Activated CD8-positive, alpha-beta T cell treated with anti-CD3 and anti-CD28 coated beads, Interleukin-2, amount 10 ng/mL, durations not matched to agents 7 days and 5 days (primary cell): ENCODE results near the gene RNH1. TPM values are rescaled to one million over a fixed set of nuclear protein-coding genes. Genes with fewer than 3 reads are reported as not detected.

Experiments used
- ATAC-seq: fragments of 150-1000 bp; cut with Tn5 transposase; one replicate; pipeline ENCODE4 v1.10.0; 2021; ENCODE audit warnings: moderate library complexity
- CTCF ChIA-PET: fragments of 350-600 bp; sonication (Branson Sonifier 250); formaldehyde crosslinking; loops from one replicate; lab custom pipeline; 2021; ENCODE audit warnings: antibody characterized with exemption; lab: Charles Lee
- POLR2A ChIA-PET: fragments of 350-600 bp; sonication (Branson Sonifier 250); formaldehyde crosslinking; loops from one replicate; lab custom pipeline; 2021; ENCODE audit warnings: antibody characterized with exemption; lab: Charles Lee
- DNase-seq: peaks from one replicate; pipeline ENCODE4 v3.0.0-alpha.2; 2020
- H3K27ac Mint-ChIP-seq: one replicate; pipeline ENCODE4 v1.8.0; 2021; ENCODE audit warnings: mild to moderate bottlenecking, mixed read lengths
- H3K27me3 Mint-ChIP-seq: one replicate; pipeline ENCODE4 v1.8.0; 2021; ENCODE audit warnings: low read depth, mixed read lengths
- H3K36me3 Mint-ChIP-seq: one replicate; pipeline ENCODE4 v1.8.0; 2021; ENCODE audit warnings: low read depth, mixed read lengths
- H3K4me1 Mint-ChIP-seq: one replicate; pipeline ENCODE4 v1.8.0; 2021; ENCODE audit warnings: low read depth, mixed read lengths
- H3K4me3 Mint-ChIP-seq: one replicate; pipeline ENCODE4 v1.8.0; 2021; ENCODE audit warnings: mild to moderate bottlenecking, mixed read lengths
- H3K9me3 Mint-ChIP-seq: one replicate; pipeline ENCODE4 v1.8.0; 2022; ENCODE audit warnings: mixed read lengths; ENCODE audit not compliant: insufficient read depth
- total RNA-seq, 2 experiments: library from RNA; stranded (reverse); gene quantifications; one replicate each; pipeline ENCODE4 v1.2.3, GENCODE V29; 2021

The RNH1 gene
- total RNA-seq, 2 experiments from 2014 or later: 104 to 105 TPM

DNA sequence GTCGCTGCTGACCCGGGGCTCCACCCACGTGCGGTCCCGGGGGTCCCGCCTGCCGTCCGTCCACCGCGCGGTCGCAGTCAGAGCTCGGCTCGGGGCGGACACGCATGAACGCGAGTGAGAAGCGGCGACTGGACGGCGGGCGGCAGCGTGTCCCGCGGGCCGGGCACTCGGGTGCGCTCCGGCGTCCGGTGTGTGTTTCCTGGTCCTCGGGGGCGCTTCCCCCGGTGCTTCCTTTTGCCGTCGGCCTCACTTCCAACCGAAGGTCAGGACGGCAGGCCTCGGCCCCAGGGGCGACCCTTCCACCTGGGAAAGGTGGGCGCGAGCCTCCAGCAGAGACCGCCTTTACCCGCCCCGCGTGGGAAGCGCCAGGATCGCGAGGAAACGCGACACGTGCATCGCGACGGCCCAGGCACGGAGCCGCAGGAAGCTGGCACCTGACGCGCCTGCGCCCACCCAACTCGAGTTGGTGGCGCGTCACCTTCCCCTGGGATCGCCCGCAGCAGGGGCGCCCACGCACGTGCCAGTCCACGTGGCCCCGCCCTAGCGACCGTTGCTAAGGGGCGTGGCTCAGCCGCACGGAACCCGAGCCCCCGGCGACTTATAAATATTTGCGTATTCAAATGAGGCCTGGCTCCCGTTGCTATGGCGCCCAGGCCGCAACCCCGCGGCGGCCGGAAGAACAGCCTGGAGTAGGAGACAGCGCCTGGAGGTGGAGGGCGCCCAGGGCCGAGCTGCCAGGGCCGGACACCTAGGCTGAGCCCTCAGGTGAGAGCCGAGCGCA is 30.0 kb upstream of the RNH1 start, which contains the start of gene LRRC56:
TSS of gene LRRC56 (plus strand) at position 687 of the 781 bp plus-strand sequence. CDS start 3,158 bp downstream, outside the sequence.
- ATAC-seq (peak; percentile 40), DNase-seq (peak; percentile 91)
- H3K27ac Mint-ChIP-seq: peak within 1 kb of the TSS; percentile 93
- H3K36me3 Mint-ChIP-seq: peaks cover 2% of the 10 kb centered on the region
- no peaks in the 10 kb centered on the region for H3K27me3 Mint-ChIP-seq
- ChIA-PET CTCF (interaction anchor here (1.0 to 1.9 kb wide), 4 partner anchors 17 to 189 kb away, joined by 5 to 15 read pairs (median 9); no protein-coding TSS in a partner anchor), POLR2A (interaction anchor here (1.0 to 1.6 kb wide), 4 partner anchors 32 to 250 kb away, joined by 3 to 5 read pairs (median 4); no protein-coding TSS in a partner anchor)
- H3K4me1 Mint-ChIP-seq: peaks cover 26% of the 10 kb centered on the region
- H3K4me3 Mint-ChIP-seq: peak within 1 kb of the TSS; percentile 88
- H3K9me3 Mint-ChIP-seq: no peaks in the 10 kb centered on the region

GRCh38 chr11:535519-536454 is 28.7 kb upstream of the RNH1 start, which contains the start of gene HRAS:
Gene HRAS (minus strand): TSS chr11:535576.
- H3K27me3 Mint-ChIP-seq: no peaks in the 10 kb centered on the region
- H3K9me3 Mint-ChIP-seq: no peaks in the 10 kb centered on the region
- H3K27ac Mint-ChIP-seq: peak within 1 kb of the TSS; percentile 93
- DNase-seq: peak; percentile 96
- H3K36me3 Mint-ChIP-seq: peaks cover 2% of the 10 kb centered on the region
- POLR2A ChIA-PET: interaction anchor here (0.6 to 1.9 kb wide), 8 partner anchors 29 to 285 kb away, joined by 3 to 6 read pairs (median 4); partner anchors contain the start of genes PHRF1 and RNH1
- CTCF ChIA-PET: interaction anchor here (1.0 to 1.5 kb wide), 4 partner anchors 17 to 212 kb away, joined by 3 to 15 read pairs (median 8); partner anchors contain the start of gene TALDO1
- ATAC-seq: peak; percentile 88
- H3K4me3 Mint-ChIP-seq: peak within 1 kb of the TSS; percentile 88
- peaks cover 26% of the 10 kb centered on the region for H3K4me1 Mint-ChIP-seq

- Mint-ChIP-seq H3K27ac (no peak overlapping the region), H3K27me3 (no peaks in the 10 kb centered on the region), H3K4me1 (peaks cover 26% of the 10 kb centered on the region), H3K4me3 (no peak overlapping the region), H3K36me3 (peaks cover 2% of the 10 kb centered on the region), H3K9me3 (no peaks in the 10 kb centered on the region)
- DNase-seq: no peak
- CTCF ChIA-PET: no interaction called here
- POLR2A ChIA-PET: interaction anchor here (0.6 to 1.9 kb wide), 4 partner anchors 29 to 284 kb away, joined by 3 to 6 read pairs (median 4); partner anchors contain the start of genes PTDSS2 and RNH1
- no peak for ATAC-seq
Observed at GRCh38 chr11:535210-535518, 28.1 kb upstream of the RNH1 start.

DNA sequence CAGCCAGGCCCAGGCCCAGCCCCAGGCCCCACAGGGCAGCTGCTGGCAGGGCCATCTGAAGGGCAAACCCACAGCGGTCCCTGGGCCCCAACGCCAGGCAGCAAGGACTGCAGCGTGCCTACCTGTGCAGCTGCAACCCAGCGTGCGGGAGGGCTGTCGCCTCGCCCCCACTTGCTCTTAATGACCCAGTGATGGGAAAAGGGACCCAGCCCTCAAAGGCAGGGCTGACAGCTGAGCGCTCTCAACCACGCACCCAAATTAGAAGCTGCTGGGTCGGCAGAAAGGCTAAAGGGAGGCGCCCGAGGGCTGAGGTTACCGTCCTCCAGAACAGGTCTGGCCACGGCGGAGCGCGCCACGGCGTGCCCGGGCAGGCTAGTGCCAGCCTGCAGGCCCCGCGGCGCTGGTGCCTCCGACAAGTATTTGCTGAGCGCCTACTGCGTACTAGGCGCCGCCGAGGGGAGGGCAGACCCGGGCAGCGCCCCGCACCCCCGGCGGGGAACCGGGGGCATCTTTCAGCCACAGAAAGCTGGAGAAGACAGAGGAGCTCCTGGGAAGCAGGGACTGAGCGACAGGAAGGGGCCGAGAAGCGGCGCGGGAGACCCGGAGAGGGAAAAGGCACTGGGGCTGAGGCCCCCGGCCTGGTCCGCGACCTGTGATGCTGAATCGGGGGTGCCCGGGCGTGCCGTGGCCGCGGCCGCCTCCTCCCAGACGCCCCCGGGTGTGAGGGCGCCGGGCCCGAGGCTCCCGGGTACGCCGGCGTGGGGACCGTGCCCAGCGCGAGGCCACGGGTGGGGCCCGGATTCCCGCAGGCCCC is 27.6 kb upstream of the RNH1 start:
- POLR2A ChIA-PET: interaction anchor here (1.2 to 1.9 kb wide), 2 partner anchors 84 to 192 kb away, joined by 3 to 4 read pairs; partner anchors contain the start of gene PTDSS2

GRCh38 chr11:533586-534395 is 26.7 kb upstream of the RNH1 start:
- peaks cover 26% of the 10 kb centered on the region for H3K4me1 Mint-ChIP-seq
- H3K9me3 Mint-ChIP-seq: no peaks in the 10 kb centered on the region
- H3K27me3 Mint-ChIP-seq: no peaks in the 10 kb centered on the region
- DNase-seq (no peak), ATAC-seq (no peak)
- ChIA-PET POLR2A (interaction anchor here (1.2 kb wide), 1 partner anchor 83 kb away, joined by 3 read pairs; the partner anchor contains the start of gene PTDSS2), CTCF (interaction anchor here (1.9 kb wide), 1 partner anchor 15 kb away, joined by 7 read pairs; no protein-coding TSS in a partner anchor)
- peaks cover 2% of the 10 kb centered on the region for H3K36me3 Mint-ChIP-seq
- H3K4me3 Mint-ChIP-seq: peak overlapping the region; percentile 71
- H3K27ac Mint-ChIP-seq: no peak overlapping the region

More for the DNA sequence above, 27.6 kb upstream of the RNH1 start:
- CTCF ChIA-PET: interaction anchor here (1.9 kb wide), 1 partner anchor 16 kb away, joined by 7 read pairs; no protein-coding TSS in a partner anchor
- ATAC-seq: no peak
- DNase-seq: no peak
- H3K4me3 Mint-ChIP-seq: peak overlapping the region; percentile 71
- no peaks in the 10 kb centered on the region for H3K27me3 Mint-ChIP-seq
- peak overlapping the region; percentile 49 for H3K27ac Mint-ChIP-seq
- H3K36me3 Mint-ChIP-seq: peaks cover 2% of the 10 kb centered on the region
- H3K4me1 Mint-ChIP-seq: peaks cover 26% of the 10 kb centered on the region
- no peaks in the 10 kb centered on the region for H3K9me3 Mint-ChIP-seq

GRCh38 chr11:532986-533585 is 26.0 kb upstream of the RNH1 start:
- no peak for DNase-seq
- peaks cover 21% of the 10 kb centered on the region for H3K4me1 Mint-ChIP-seq
- CTCF ChIA-PET: interaction anchor here (1.9 kb wide), 1 partner anchor 14 kb away, joined by 7 read pairs; no protein-coding TSS in a partner anchor
- no peaks in the 10 kb centered on the region for H3K9me3 Mint-ChIP-seq
- POLR2A ChIA-PET: no interaction called here
- no peak for ATAC-seq
- no peak overlapping the region for H3K4me3 Mint-ChIP-seq
- H3K27me3 Mint-ChIP-seq: no peaks in the 10 kb centered on the region
- no peak overlapping the region for H3K27ac Mint-ChIP-seq
- H3K36me3 Mint-ChIP-seq: peaks cover 2% of the 10 kb centered on the region

DNA sequence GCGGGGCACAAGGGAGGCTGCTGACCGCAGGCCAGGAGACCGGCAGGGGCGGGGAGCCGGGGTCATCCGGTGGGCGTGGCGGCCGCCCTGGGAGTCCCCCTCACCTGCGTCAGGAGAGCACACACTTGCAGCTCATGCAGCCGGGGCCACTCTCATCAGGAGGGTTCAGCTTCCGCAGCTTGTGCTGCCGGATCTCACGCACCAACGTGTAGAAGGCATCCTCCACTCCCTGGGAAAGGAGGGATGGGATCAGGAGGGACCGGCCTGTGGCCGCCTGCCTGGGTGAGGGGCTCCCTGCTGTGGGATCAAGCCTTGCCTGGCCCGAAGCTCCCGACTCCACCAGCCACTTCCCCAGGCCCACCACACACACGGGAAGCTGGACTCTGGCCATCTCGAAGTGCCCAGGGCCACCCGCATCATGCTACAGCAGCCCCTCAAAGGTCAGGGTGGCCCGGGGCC is 25.5 kb upstream of the RNH1 start:
- Mint-ChIP-seq H3K9me3 (no peaks in the 10 kb centered on the region), H3K27me3 (no peaks in the 10 kb centered on the region), H3K4me1 (peaks cover 15% of the 10 kb centered on the region), H3K27ac (no peak overlapping the region), H3K36me3 (peaks cover 2% of the 10 kb centered on the region), H3K4me3 (no peak overlapping the region)
- no peak for ATAC-seq
- CTCF ChIA-PET: interaction anchor here (0.9 kb wide), 1 partner anchor 14 kb away, joined by 3 read pairs; no protein-coding TSS in a partner anchor
- no peak for DNase-seq
- POLR2A ChIA-PET: no interaction called here

DNA sequence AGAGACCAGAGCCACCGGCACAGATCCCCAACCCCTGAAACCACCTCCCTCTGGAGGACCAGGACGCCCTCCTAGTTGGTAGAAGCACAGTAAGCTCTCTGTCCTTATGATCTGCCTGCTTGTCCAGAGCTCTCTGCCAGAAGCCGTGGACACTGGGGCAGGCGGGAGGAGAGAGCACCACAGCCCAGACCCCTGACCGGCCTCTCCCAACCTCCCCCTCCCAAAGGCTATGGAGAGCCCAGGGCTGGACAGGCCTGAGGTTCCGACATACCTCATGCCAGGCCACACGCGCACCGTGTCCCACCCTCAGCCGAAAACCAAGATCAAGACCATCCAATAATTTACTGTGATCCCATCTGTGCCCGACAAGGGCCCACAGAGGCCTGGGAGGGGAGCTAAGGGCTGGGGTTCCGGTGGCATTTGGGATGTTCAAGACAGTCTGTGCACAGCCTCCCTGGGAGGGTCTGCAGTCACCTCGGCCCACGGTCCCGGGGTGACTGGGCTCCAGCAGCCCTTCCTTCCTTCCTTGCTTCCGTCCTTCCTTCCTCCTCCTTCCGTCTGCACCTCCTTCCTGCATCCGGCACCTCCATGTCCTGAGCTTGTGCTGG is 25.0 kb upstream of the RNH1 start:
- H3K4me3 Mint-ChIP-seq: no peak overlapping the region

More for the DNA sequence above, 25.0 kb upstream of the RNH1 start:
- Mint-ChIP-seq H3K9me3 (no peaks in the 10 kb centered on the region), H3K36me3 (peaks cover 2% of the 10 kb centered on the region), H3K4me1 (peaks cover 11% of the 10 kb centered on the region), H3K27ac (no peak overlapping the region), H3K27me3 (no peaks in the 10 kb centered on the region)
- DNase-seq: no peak
- ChIA-PET CTCF (interaction anchor here (0.9 kb wide), 1 partner anchor 13 kb away, joined by 3 read pairs; no protein-coding TSS in a partner anchor), POLR2A (interaction anchor here (0.7 kb wide), 1 partner anchor 12 kb away, joined by 3 read pairs; no protein-coding TSS in a partner anchor)
- no peak for ATAC-seq
